Vagina (tissue), 2 donors: ENCODE data around the gene ECHS1. TPM values are rescaled to one million over a fixed set of nuclear protein-coding genes. Genes with fewer than 3 reads are reported as not detected.

ENCODE experiments used
- DNase-seq, 2 donors: peaks; one replicate each; pipeline ENCODE4 v3.0.0-alpha.2; 2017; ENCODE audit errors: extremely low spot score in 2 of 2
- H3K27ac ChIP-seq: fragments of 200-600 bp; sonication (generic); one replicate; pipeline ENCODE4 v1.5.1; 2019
- H3K27me3 ChIP-seq: fragments of 200-600 bp; sonication (generic); one replicate; pipeline ENCODE4 v1.5.1; 2019
- H3K36me3 ChIP-seq, 2 donors: fragments of 200-600 bp; sonication (generic); one replicate each; pipeline ENCODE4 v1.5.1; 2017 to 2019
- H3K4me1 ChIP-seq: fragments of 200-600 bp; sonication (generic); one replicate; pipeline ENCODE4 v1.5.1; 2019
- H3K4me3 ChIP-seq, 2 donors: fragments of 200-600 bp; sonication (generic); 1 replicate in 1 of 2; 2 replicates in 1 of 2; pipeline ENCODE4 v1.5.1; 2016 to 2019
- H3K9me3 ChIP-seq: fragments of 200-600 bp; sonication (generic); one replicate; pipeline ENCODE4 v1.5.1; 2019
- POLR2A ChIP-seq, 2 donors: fragments of 450-650 bp; IDR thresholded peaks; one replicate each; pipeline ENCODE4 v1.6.1; 2017; ENCODE audit warnings: antibody characterized with exemption in 2 of 2, mild to moderate bottlenecking in 2 of 2, moderate library complexity in 2 of 2
- POLR2AphosphoS5 ChIP-seq, 2 donors: sonication (generic); formaldehyde crosslinking; IDR thresholded peaks; one replicate each; pipeline ENCODE4 v1.9.0; 2017; ENCODE audit warnings: antibody characterized with exemption in 2 of 2, mild to moderate bottlenecking in 2 of 2, low read depth in 1 of 2; ENCODE audit not compliant: insufficient read depth in 1 of 2
- intact Hi-C: fragments of 100-400 bp; cut with DNase I; formaldehyde crosslinking; loops from one replicate; pipeline ENCODE4 v1.15.1; 2023
- total RNA-seq: library from RNA; depleted of rRNA; stranded (reverse); fragments of >200 nt; gene quantifications from one replicate; pipeline ENCODE4 v1.2.3, GENCODE V29; 2016
- TF ChIP-seq, protein P1 (sequence below), 3 experiments: fragments of 450-650 bp in 2 of 3; fragments of 200-600 bp in 1 of 3; sonication (generic) in 1 of 3; IDR thresholded peaks; one replicate each; pipeline ENCODE4 v1.5.1; 2017 to 2019; ENCODE audit warnings: antibody characterized with exemption in 3 of 3, mild to moderate bottlenecking in 2 of 3, moderate library complexity in 2 of 3

ECHS1 gene
- total RNA-seq, 1 donor from 2014 or later = 45.4 TPM

- no peaks in the 10 kb centered on the region for H3K27me3 ChIP-seq
- TF ChIP-seq POLR2A (IDR thresholded peaks at IDR 0.05) (no peak), POLR2AphosphoS5 (IDR thresholded peaks at IDR 0.05; ENCODE audit: insufficient read depth in 1 of 2, low read depth in 1 of 2) (no peak)
- TF ChIP-seq, protein P1, sequence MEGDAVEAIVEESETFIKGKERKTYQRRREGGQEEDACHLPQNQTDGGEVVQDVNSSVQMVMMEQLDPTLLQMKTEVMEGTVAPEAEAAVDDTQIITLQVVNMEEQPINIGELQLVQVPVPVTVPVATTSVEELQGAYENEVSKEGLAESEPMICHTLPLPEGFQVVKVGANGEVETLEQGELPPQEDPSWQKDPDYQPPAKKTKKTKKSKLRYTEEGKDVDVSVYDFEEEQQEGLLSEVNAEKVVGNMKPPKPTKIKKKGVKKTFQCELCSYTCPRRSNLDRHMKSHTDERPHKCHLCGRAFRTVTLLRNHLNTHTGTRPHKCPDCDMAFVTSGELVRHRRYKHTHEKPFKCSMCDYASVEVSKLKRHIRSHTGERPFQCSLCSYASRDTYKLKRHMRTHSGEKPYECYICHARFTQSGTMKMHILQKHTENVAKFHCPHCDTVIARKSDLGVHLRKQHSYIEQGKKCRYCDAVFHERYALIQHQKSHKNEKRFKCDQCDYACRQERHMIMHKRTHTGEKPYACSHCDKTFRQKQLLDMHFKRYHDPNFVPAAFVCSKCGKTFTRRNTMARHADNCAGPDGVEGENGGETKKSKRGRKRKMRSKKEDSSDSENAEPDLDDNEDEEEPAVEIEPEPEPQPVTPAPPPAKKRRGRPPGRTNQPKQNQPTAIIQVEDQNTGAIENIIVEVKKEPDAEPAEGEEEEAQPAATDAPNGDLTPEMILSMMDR (IDR thresholded peaks at IDR 0.05) = no peak
- no peaks in the 10 kb centered on the region for H3K36me3 ChIP-seq
- no peak overlapping the region for H3K4me3 ChIP-seq
- no peak overlapping the region for H3K27ac ChIP-seq
- peaks cover 16% of the 10 kb centered on the region for H3K4me1 ChIP-seq
- no peak for DNase-seq
- H3K9me3 ChIP-seq = no peaks in the 10 kb centered on the region
- intact Hi-C loops = no loop called here
Observed at GRCh38 chr10:133353988-133354605, 19.1 kb downstream of the ECHS1 start.

DNA sequence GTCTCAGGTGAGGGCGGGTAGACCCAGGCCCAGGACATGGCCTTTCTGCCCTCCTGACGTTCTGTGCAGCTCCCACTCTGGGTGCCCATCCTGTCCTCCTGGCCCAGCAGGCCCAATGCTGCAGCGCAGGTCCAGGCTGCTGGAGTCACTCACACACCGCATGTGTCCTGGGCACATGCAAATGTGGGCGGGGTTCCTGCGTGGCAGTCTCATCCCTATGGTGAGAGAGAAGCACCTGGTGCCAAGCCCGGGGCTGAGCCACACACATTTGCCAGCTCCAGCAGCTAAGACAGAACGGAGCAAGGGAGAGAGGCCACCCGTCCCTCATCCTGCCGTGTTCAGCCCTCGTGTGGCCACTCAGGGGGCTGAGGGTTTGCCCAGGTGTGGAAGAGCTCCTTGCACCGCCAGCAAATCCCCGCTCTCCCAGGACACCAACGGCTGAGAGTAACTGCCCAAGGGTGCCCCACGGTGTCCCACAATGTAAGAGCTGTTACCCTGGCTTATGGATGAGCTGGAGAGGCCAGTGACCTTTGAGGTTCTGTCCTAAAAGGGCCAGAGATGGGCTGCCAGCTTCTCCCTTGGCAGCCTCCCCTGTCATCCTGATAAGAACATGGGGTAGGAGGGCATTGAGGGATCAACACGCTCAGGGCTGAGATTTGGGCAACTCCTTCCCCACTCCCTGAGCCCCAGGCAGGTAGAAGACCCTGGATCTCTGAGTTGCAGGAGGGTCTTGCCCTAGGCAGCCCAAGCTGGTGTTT is 19.8 kb downstream of the ECHS1 start:
- no peaks in the 10 kb centered on the region for H3K27me3 ChIP-seq
- no peaks in the 10 kb centered on the region for H3K9me3 ChIP-seq
- H3K4me1 ChIP-seq = peaks cover 16% of the 10 kb centered on the region
- H3K27ac ChIP-seq = no peak overlapping the region
- DNase-seq = no peak
- TF ChIP-seq POLR2AphosphoS5 (IDR thresholded peaks at IDR 0.05; ENCODE audit: insufficient read depth in 1 of 2, low read depth in 1 of 2) (no peak), POLR2A (IDR thresholded peaks at IDR 0.05) (no peak)
- TF ChIP-seq, protein P1 (IDR thresholded peaks at IDR 0.05) = no peak
- H3K36me3 ChIP-seq = no peaks in the 10 kb centered on the region
- intact Hi-C loops = no loop called here
- H3K4me3 ChIP-seq = no peak overlapping the region

GRCh38 chr10:133351408-133352318 is 21.5 kb downstream of the ECHS1 start:
- Histone ChIP-seq H3K4me3 (no peak overlapping the region), H3K27ac (no peak overlapping the region), H3K36me3 (no peaks in the 10 kb centered on the region), H3K4me1 (peaks cover 4% of the 10 kb centered on the region), H3K9me3 (no peaks in the 10 kb centered on the region), H3K27me3 (no peaks in the 10 kb centered on the region)
- DNase-seq = no peak
- intact Hi-C loops = no loop called here
- TF ChIP-seq POLR2A (IDR thresholded peaks at IDR 0.05) (no peak), POLR2AphosphoS5 (IDR thresholded peaks at IDR 0.05; ENCODE audit: insufficient read depth in 1 of 2, low read depth in 1 of 2) (no peak)
- TF ChIP-seq, protein P1 (IDR thresholded peaks at IDR 0.05) = no peak

GRCh38 chr10:133350950-133351329 is 22.2 kb downstream of the ECHS1 start:
- Histone ChIP-seq H3K27ac (no peak overlapping the region), H3K9me3 (no peaks in the 10 kb centered on the region), H3K4me3 (no peak overlapping the region), H3K36me3 (no peaks in the 10 kb centered on the region), H3K27me3 (no peaks in the 10 kb centered on the region), H3K4me1 (no peaks in the 10 kb centered on the region)
- no peak for DNase-seq
- no peak for TF ChIP-seq POLR2A (IDR thresholded peaks at IDR 0.05)
- TF ChIP-seq, protein P1 (IDR thresholded peaks at IDR 0.05) = no peak
- TF ChIP-seq POLR2AphosphoS5 (IDR thresholded peaks at IDR 0.05; ENCODE audit: insufficient read depth in 1 of 2, low read depth in 1 of 2) = no peak
- intact Hi-C loops = no loop called here
